A549 (cell line): ENCODE measurements around the gene RFT1.

Experiments
- MAZ ChIP-seq: fragments of 150-350 bp; IDR thresholded peaks from 2 replicates; pipeline ENCODE4 v1.6.1; 2014; ENCODE audit warnings: antibody characterized with exemption, low read depth, low read length, borderline replicate concordance
- RNF2 ChIP-seq: fragments of 200-600 bp; sonication (generic); IDR thresholded peaks from 2 replicates; pipeline ENCODE4 v1.6.1; 2016; ENCODE audit warnings: low read depth, mild to moderate bottlenecking, antibody characterized with exemption, moderate library complexity, borderline replicate concordance

GRCh38 chr3:53147151-53147902, 17.1 kb upstream of the RFT1 start:
- no peak for TF ChIP-seq MAZ
- no peak for TF ChIP-seq RNF2
